ENCODE measurements around the gene HDAC11. TPM values are rescaled to one million over a fixed set of nuclear protein-coding genes. Genes with fewer than 3 reads are reported as not detected.
"Not testable (repeated sequence)": the region's sequence is repeated elsewhere in the genome, so short reads cannot be mapped to it uniquely, and the experiment has no call there.

HDAC11 gene
- total RNA-seq, 1 donor from 2014 or later = 10.2 TPM

- no peak for FAIRE-seq
These were observed 11.3 kb downstream of the HDAC11 start for GRCh38 chr3:13491206-13491974.

GRCh38 chr3:13492048-13492447 lies 11.9 kb downstream of the HDAC11 start:
- DNase-seq (ENCODE audit: low spot score in 2 of 2) (no peak), FAIRE-seq (no peak)

More at GRCh38 chr3:13491206-13491974, 11.3 kb downstream of the HDAC11 start:
- no peak for DNase-seq (ENCODE audit: low spot score in 2 of 2)

- FAIRE-seq (no peak), DNase-seq (ENCODE audit: low spot score in 2 of 2) (no peak)
These were observed 13.1 kb downstream of the HDAC11 start for GRCh38 chr3:13492976-13493866.

- DNase-seq (ENCODE audit: low spot score in 2 of 2) (no peak), FAIRE-seq (no peak)
These were observed 13.8 kb downstream of the HDAC11 start for GRCh38 chr3:13493867-13494441.

GRCh38 chr3:13494463-13495350 lies 14.6 kb downstream of the HDAC11 start:
- peak in 1 of 2 donors; percentile 36 for DNase-seq (ENCODE audit: low spot score in 2 of 2)
- FAIRE-seq = no peak

GRCh38 chr3:13495351-13495813 lies 15.3 kb downstream of the HDAC11 start:
- DNase-seq (ENCODE audit: low spot score in 2 of 2) (no peak), FAIRE-seq (no peak)

- no peak for FAIRE-seq
- peak; percentile 47 to 64 for DNase-seq (ENCODE audit: low spot score in 2 of 2)
These were observed 16.0 kb downstream of the HDAC11 start for GRCh38 chr3:13495921-13496723.

- FAIRE-seq = no peak
- DNase-seq (ENCODE audit: low spot score in 2 of 2) = no peak
These were observed 16.8 kb downstream of the HDAC11 start for GRCh38 chr3:13496879-13497278.

GRCh38 chr3:13497386-13497785 lies 17.3 kb downstream of the HDAC11 start:
- DNase-seq (ENCODE audit: low spot score in 2 of 2) = no peak
- FAIRE-seq = no peak

- no peak for FAIRE-seq
- DNase-seq (ENCODE audit: low spot score in 2 of 2) = no peak
These were observed 18.4 kb downstream of the HDAC11 start for GRCh38 chr3:13498354-13499060.

- FAIRE-seq; DNase-seq (ENCODE audit: low spot score in 2 of 2): not testable (repeated sequence)
These were observed 19.1 kb downstream of the HDAC11 start for GRCh38 chr3:13499246-13499645.

GRCh38 chr3:13500133-13500885 lies 20.2 kb downstream of the HDAC11 start:
- no peak for FAIRE-seq
- DNase-seq (ENCODE audit: low spot score in 2 of 2) = no peak

- DNase-seq (ENCODE audit: low spot score in 2 of 2) (no peak), FAIRE-seq (no peak)
These were observed 20.9 kb downstream of the HDAC11 start for GRCh38 chr3:13501056-13501455.

- DNase-seq (ENCODE audit: low spot score in 2 of 2) (no peak), FAIRE-seq (no peak)
These were observed 21.4 kb downstream of the HDAC11 start for GRCh38 chr3:13501521-13501920.

GRCh38 chr3:13501958-13502790 lies 22.1 kb downstream of the HDAC11 start:
- FAIRE-seq (no peak), DNase-seq (ENCODE audit: low spot score in 2 of 2) (no peak)

GRCh38 chr3:13502791-13503060 lies 22.6 kb downstream of the HDAC11 start:
- FAIRE-seq = no peak
- no peak for DNase-seq (ENCODE audit: low spot score in 2 of 2)

- FAIRE-seq (no peak), DNase-seq (ENCODE audit: low spot score in 2 of 2) (no peak)
These were observed 24.2 kb downstream of the HDAC11 start for GRCh38 chr3:13504161-13504831.

Measured in frontal cortex (tissue), 4 donors.